GM10248 (cell line): ENCODE measurements around the gene COMMD4.
"Not testable (repeated sequence)": the region's sequence is repeated elsewhere in the genome, so short reads cannot be mapped to it uniquely, and the experiment has no call there.

Source experiments
- CTCF ChIA-PET: fragments of 300-600 bp; sonication (Branson Sonifier 250); formaldehyde crosslinking; extraction: SDS; loops from one replicate; lab custom pipeline; 2021; ENCODE audit warnings: antibody characterized with exemption; lab: Yijun Ruan, JAX
- POLR2A ChIA-PET: fragments of 350-650 bp; sonication (Branson Sonifier 250); formaldehyde crosslinking; extraction: SDS; loops from one replicate; lab custom pipeline; 2020; ENCODE audit warnings: antibody characterized with exemption; lab: Yijun Ruan, JAX
- DNase-seq: peaks from one replicate; pipeline ENCODE4 v3.0.0; 2012; ENCODE audit errors: extremely low spot score
- TF ChIP-seq, protein P1 (sequence below): IDR thresholded peaks from 2 replicates; pipeline ENCODE4 v1.5.1; 2012; ENCODE audit warnings: mild to moderate bottlenecking, low read depth; ENCODE audit errors: extremely low read depth, missing control alignments, control extremely low read depth

COMMD4 gene

DNA sequence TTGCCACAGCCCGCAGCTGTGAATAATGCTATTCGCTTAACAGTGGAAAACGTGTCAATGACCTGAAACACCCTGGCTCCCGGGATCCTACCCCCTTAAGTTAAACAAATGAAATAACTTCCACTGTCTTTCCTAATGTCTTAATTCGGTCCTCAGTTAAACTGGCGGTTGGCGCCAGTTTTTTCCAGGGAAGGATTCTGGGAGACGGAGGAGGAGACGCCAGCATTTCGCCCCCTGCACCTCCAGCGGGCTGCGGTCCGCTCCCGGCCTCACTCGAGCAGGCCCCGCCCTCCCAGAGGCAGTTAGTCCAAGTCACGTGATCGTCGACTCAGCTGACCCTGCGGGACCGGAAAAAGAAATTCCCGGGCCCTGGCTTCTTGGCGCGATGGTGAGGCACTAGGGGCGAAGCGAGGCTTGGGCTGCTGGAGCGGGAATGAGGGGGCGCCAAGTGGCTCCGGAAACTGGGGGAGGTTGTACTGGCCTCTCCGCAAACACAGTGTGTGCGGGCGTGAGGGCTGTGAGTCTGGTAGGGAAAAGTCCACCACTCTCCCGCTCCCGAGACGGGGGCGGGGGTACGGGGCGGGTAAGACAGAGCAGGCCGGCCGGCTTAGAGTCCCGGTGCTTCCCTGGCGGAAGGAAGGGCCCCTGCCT, at the start of gene COMMD4:
Gene COMMD4, plus strand, starts transcription at position 359 of the 651 bp plus-strand sequence. Its CDS starts 27 bp downstream, at position 386.
- POLR2A ChIA-PET = no interaction called here
- peak; percentile 73 for DNase-seq
- CTCF ChIA-PET = no interaction called here
- TF ChIP-seq, protein P1, sequence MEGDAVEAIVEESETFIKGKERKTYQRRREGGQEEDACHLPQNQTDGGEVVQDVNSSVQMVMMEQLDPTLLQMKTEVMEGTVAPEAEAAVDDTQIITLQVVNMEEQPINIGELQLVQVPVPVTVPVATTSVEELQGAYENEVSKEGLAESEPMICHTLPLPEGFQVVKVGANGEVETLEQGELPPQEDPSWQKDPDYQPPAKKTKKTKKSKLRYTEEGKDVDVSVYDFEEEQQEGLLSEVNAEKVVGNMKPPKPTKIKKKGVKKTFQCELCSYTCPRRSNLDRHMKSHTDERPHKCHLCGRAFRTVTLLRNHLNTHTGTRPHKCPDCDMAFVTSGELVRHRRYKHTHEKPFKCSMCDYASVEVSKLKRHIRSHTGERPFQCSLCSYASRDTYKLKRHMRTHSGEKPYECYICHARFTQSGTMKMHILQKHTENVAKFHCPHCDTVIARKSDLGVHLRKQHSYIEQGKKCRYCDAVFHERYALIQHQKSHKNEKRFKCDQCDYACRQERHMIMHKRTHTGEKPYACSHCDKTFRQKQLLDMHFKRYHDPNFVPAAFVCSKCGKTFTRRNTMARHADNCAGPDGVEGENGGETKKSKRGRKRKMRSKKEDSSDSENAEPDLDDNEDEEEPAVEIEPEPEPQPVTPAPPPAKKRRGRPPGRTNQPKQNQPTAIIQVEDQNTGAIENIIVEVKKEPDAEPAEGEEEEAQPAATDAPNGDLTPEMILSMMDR = no peak

DNA sequence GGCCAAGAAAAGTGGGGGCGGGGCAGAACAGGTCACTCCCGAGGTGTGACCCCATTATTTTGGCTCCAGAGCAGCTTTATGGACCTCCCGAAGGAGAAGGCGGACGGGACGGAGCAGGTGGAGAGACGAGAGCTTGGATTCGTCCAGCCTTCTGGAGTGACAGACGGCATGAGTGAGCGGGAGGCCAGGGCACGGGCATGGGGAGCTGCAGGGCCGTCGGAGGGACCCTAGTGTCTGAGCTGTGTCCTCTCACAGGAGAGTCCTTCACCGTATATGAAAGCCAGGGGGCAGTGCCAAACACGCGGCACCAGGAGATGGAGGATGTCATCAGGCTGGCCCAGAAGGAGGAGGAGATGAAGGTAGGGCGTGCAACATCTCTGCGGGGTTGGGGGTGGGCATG, 42.2 kb upstream of the COMMD4 start:
- POLR2A ChIA-PET, CTCF ChIA-PET, DNase-seq: not testable (repeated sequence)

DNA sequence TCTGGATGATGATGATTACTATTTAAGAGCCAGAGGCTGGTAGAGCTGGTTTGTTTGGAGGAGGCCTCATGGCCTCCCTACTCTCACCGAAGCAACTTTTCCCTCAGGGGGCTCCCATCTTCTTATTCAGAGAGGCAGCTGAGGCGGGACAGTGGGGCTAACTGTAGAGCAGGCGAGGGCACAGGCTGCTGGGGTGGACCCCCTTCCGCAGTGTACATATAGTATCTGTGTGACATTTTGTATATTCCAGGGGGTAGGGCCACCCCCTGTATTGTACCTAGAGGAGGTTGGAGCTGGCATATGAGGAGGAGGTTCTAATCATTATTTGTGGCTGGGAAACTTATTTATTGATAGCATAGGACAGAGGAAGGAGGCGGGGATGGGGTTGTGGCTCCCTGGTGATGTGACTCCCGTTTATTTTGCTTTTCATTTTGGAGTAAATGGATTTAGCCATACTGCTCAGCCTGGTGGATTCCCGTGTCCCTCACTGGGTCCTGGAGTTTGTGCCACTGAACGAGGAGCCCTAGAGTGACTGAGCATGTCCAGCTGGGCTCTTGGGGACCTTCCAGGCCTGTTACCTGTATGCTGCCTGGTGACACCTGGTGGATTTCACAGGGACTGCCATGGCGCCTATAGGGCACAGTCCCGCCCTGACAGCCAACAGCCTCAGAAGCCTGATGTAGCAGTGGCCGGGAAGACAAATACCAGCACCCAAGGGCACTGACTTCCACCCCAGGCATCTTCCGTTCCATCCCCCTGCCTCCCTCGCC, 37.1 kb upstream of the COMMD4 start:
- DNase-seq, POLR2A ChIA-PET, CTCF ChIA-PET: not testable (repeated sequence)

DNA sequence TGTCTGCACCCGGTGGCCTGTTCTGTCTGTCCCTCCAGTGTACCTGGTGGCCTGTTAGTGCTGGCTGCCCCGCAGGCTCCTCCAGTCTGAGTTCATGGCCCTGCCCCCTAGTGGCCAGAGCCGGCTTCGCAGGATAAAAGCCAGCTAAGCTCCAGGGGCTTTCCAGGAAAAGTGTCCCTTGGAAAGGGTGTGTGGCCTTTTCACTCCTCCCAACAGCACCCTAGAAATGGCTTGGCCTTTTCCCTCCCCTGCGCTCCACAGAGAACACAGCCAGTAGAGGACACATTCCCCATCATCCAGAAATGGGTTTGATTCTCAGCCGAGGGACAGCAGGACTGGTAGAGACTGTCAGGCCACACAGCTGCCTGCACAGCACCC, 36.6 kb upstream of the COMMD4 start:
- DNase-seq, CTCF ChIA-PET, POLR2A ChIA-PET: not testable (repeated sequence)
- TF ChIP-seq, protein P1 = peak; percentile 43

DNA sequence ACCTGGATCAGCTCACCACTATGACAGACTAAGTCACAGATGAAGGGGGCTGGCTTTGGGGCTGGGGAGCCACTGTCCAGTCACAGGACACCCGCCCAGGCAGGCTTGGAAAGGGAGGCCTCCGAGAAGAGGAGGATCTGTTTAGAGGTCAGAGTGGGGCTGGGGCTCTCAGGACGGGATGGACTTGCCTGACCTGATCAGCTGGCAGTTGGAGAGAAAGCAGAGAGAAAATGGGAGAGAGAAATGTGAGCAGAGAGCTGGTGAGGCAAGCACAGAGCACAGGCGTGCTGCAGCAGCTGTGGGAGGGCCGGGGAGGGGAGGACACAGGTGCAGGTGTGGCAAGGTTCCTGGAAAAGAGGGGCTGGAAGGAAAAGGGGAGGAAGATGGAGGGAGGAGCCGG, 35.8 kb upstream of the COMMD4 start:
- ChIA-PET CTCF (interaction anchor here (1.0 kb wide), 1 partner anchor 275 kb away, joined by 3 read pairs; no protein-coding TSS in a partner anchor), POLR2A (interaction anchor here (0.5 kb wide), 1 partner anchor 366 kb away, joined by 3 read pairs; no protein-coding TSS in a partner anchor)
- not testable (repeated sequence) for DNase-seq

DNA sequence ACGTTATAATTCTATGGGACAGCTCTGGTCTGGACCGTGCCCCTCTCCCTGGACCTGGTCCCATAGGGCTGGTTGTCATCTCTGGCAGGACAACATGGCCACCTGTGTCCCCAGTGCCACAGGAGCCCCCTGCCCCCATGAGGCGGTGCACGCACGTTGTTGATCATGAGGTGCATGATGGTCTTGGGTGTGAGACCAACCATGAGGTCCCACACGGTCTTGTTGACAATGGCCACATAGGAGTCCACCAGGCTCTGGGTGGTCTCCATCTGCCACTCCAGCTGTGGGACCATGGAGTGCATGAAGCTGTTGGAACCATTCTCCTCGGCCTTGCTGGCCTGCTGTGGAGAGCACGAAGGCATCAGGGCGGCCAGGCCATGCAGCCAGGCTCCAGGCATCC, 33.5 kb upstream of the COMMD4 start:
- POLR2A ChIA-PET = no interaction called here
- CTCF ChIA-PET = no interaction called here
- DNase-seq = no peak
- TF ChIP-seq, protein P1 = no peak

DNA sequence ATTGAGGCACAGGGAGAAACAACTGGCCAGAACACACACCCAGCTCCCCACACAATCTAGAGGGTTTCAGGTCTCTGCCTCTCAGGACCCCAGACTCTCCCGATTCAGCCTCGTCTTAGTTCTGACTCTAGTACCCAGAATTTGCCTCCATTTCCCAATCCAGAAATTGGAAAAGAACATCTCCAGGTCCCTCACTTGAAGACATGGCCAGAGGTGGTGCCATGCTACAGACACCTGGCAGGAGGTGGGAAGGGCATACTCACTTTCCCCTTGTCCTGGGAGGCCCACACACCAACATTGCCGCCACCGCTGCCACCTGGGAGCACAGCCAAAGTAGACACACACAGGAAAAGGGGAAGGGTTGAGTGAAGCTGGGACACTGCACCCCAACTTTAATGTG, 33.1 kb upstream of the COMMD4 start:
- POLR2A ChIA-PET, CTCF ChIA-PET: not testable (repeated sequence)

DNA sequence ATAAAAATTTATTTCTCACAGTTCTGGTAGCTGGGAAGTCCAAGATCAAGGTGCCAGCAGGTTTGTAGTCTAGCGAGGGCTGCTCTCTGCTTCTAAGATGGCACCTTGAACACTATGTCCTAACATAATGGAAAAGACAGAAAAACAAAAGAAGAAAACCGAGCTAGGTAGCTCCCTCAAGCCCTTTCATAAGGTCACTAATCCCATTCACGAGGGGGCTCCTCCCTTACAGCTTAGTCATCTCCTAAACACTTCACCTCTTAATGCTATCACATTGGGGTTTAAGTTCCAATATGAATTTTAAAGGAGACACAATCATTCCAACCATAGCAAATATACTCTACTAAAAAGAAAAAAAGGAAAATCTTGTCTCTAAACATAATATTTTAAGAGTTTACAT, 29.7 kb upstream of the COMMD4 start:
- ChIA-PET CTCF (no interaction called here), POLR2A (interaction anchor here (0.6 kb wide), 1 partner anchor 411 kb away, joined by 3 read pairs; no protein-coding TSS in a partner anchor)
- TF ChIP-seq, protein P1 = no peak

More for the DNA sequence above, 33.1 kb upstream of the COMMD4 start:
- DNase-seq = not testable (repeated sequence)

More for the DNA sequence above, 29.7 kb upstream of the COMMD4 start:
- no peak for DNase-seq
